PC-9 (cell line): ENCODE results near the gene MYO5B.

Experiments used
- EZH2 ChIP-seq: fragments of 200-600 bp; sonication (generic); IDR thresholded peaks from 2 replicates; pipeline ENCODE4 v1.8.0; 2017; ENCODE audit warnings: antibody characterized with exemption, low read depth
- TF ChIP-seq, protein P1 (sequence below): fragments of 200-600 bp; sonication (generic); conservative IDR thresholded peaks from 2 replicates; pipeline ENCODE4 v1.6.1; 2017; ENCODE audit warnings: mixed run types, antibody characterized with exemption, mild to moderate bottlenecking, moderate library complexity

- TF ChIP-seq, protein P1, sequence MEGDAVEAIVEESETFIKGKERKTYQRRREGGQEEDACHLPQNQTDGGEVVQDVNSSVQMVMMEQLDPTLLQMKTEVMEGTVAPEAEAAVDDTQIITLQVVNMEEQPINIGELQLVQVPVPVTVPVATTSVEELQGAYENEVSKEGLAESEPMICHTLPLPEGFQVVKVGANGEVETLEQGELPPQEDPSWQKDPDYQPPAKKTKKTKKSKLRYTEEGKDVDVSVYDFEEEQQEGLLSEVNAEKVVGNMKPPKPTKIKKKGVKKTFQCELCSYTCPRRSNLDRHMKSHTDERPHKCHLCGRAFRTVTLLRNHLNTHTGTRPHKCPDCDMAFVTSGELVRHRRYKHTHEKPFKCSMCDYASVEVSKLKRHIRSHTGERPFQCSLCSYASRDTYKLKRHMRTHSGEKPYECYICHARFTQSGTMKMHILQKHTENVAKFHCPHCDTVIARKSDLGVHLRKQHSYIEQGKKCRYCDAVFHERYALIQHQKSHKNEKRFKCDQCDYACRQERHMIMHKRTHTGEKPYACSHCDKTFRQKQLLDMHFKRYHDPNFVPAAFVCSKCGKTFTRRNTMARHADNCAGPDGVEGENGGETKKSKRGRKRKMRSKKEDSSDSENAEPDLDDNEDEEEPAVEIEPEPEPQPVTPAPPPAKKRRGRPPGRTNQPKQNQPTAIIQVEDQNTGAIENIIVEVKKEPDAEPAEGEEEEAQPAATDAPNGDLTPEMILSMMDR, result no peak
- no peak for TF ChIP-seq EZH2
Measured at GRCh38 chr18:49843131-49843530, 351.8 kb downstream of the MYO5B start.
